HG02588 (cell line): Measurements from ENCODE around the gene MESP2.

ENCODE experiments used
- ATAC-seq: cut with Tn5 transposase; IDR thresholded peaks from one replicate; pipeline ENCODE4 v1.9.1; 2021; ENCODE audit warnings: mild to moderate bottlenecking, moderate library complexity; ENCODE audit not compliant: unreplicated experiment

Gene MESP2, protein sequence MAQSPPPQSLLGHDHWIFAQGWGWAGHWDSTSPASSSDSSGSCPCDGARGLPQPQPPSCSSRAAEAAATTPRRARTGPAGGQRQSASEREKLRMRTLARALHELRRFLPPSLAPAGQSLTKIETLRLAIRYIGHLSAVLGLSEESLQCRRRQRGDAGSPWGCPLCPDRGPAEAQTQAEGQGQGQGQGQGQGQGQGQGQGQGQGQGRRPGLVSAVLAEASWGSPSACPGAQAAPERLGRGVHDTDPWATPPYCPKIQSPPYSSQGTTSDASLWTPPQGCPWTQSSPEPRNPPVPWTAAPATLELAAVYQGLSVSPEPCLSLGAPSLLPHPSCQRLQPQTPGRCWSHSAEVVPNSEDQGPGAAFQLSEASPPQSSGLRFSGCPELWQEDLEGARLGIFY

DNA sequence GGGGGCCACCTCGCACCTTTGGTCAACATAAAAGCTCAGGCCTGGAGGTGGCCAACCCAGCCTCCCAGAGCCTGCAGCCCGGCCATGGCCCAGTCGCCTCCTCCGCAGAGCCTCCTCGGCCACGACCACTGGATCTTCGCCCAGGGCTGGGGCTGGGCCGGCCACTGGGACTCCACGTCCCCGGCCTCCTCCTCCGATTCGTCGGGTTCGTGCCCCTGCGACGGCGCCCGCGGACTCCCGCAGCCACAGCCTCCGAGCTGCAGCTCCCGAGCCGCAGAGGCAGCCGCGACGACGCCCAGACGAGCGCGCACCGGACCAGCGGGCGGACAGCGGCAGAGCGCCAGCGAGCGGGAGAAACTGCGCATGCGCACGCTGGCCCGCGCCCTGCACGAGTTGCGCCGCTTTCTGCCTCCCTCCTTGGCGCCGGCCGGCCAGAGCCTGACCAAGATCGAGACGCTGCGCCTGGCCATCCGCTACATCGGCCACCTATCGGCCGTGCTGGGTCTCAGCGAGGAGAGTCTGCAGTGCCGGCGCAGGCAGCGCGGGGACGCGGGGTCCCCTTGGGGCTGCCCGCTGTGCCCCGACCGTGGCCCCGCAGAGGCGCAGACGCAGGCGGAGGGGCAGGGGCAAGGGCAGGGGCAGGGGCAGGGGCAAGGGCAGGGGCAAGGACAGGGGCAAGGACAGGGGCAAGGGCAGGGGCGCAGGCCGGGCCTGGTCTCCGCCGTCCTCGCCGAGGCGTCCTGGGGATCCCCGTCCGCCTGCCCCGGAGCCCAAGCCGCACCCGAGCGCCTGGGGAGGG, at the start of gene MESP2:
TSS of gene MESP2 (plus strand) at position 59 of the 799 bp plus-strand sequence. CDS start at position 85, 26 bp downstream.
- ATAC-seq, result peak; percentile 68

DNA sequence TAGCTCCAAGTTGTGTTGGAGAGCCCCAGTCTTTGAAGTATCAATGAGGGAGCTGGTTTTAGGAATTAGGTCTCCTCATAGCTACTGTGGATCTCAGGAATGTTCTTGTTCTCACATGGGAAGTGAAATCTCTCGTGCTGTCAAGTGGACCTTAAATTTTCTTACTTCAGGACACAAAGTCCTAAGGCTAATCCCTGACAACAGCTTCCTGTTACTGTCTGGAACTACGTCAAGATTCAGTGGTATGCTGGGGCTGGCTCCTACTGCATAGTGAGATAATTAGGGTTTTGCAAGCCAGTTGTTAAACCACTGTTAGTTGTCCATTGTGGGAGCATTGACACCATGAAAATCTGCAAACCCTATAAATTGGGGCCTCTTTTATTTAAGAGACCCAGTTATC, 47.9 kb upstream of the MESP2 start:
- ATAC-seq, result no peak

DNA sequence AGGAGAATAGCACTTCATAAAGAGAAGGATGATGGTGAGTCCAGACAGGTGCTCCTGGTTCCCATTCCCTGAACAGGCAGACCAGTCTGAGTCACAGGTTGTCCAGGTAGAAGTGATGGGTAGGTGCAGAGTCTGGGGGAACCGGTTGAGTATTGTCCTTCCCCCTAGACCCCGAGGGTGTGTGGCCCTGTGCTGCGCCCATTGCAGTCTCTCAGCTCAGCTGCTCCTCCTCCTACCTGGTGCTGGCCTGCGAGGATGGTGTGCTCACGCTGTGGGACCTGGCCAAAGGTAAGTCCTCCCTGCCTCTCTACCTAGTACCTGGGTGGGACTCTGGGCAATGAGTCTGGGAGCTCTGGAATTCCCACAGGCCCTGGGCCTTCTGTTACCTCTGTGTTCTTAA, 44.9 kb upstream of the MESP2 start:
- no peak for ATAC-seq

DNA sequence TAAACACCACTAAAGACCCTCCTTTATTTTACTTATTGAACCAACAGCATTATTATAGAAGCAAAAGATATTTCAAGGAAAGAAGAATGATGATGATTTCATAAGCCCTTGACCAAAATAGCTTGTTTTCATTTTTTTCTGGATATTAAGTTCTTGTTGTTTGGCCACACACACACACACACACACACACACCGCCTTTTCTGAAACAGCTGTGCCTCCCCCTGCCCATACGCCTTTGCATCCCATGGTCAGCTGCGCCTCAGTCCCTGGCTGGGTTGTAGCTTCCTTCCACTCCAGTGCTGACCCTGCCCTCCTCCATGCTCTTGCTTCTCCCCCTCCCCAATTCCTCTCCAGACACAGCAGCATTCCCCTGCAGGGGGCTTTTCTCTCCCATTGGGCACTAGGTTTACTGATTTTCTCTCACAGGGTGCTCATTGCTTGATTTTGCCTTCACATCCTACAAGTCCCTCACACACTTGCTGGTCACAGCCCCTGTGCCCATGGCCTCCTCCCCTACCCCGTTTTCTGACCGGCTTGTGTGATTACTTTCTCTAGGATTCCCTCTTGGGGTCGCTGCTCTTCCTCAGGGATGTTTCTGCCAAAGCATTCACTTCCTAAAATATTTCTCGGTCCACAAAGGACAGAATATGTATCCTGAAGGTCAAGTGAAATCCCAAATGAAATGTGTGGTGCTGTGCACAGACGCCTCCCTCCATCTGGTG, 43.5 kb upstream of the MESP2 start:
- ATAC-seq, result no peak

DNA sequence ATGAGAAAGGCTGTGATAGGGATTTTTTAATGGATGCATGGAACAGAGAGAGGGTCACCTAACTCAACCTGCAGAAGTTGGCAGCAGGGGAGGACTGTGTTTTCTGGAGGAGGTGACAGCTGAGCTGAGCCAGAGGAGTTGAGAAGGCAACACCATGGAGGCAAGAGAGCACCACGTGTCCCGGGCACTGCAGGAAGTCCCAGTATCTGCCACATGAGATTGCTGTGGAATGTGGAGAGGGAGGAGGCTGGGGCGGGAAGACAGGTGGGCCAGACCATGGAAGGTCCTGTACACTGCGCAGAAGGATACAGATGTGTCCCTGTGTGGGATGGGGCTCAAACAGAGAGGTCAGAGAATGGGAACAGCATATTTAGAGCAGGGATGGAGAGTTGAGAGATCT, 40.4 kb upstream of the MESP2 start:
- no peak for ATAC-seq

DNA sequence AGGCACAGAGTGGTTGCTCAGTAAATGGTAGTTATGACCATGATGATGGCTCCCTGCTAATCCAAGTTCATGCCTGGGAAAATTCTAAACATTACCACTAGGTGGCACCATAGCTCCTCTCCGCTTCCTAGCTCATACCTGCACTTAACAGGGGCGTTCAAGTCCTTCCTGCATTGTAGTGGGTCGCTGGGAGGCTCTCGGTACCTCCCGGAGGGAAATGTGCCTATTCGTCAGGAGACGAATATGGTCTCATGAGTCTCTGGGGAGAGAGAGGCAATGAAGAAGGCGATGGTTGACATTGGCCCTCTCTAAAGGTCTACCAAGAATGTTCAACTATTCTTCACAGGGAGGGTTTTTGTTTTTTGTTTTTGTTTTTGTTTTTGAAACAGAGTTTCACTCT, 36.0 kb upstream of the MESP2 start:
- ATAC-seq, result no peak

DNA sequence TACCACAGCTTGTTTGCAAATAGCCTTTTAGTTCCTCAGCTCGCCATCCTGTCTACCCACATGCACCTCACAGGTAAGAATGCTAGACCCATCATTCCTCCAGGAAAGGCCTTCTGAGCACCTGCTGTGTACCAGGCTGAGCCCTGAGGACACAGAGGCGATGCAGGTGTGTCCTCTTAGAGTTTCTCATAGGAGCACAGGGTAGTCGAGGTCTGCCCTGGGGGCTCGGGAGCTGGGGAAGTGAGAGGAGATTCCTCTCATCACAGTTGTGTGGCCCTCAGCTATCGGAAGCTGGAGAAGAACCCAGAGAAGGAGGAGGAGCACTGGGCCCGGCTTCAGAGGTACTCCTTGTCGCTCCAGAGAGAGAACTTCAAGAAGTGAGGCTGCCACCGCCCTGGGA, 33.1 kb upstream of the MESP2 start:
- no peak for ATAC-seq

DNA sequence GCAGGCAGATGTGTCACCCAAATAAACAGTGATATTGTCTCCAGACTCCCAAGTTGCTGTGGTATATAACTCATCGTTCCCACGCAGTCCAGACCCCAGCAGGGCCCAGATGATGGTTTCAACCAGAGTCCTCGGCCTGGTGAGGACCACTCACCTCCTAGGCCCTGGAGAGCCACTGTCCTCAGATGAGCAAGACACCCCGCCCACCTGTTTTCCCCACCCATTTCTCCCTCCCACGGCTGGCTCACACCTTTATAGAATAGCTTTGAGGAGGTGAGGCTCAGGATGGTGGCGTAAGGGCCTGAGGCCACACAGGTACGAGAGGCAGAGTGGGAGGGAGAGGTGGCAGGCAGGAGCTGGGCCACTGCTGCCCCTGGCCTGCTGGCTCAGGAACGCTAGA, 32.5 kb upstream of the MESP2 start:
- ATAC-seq, result no peak

DNA sequence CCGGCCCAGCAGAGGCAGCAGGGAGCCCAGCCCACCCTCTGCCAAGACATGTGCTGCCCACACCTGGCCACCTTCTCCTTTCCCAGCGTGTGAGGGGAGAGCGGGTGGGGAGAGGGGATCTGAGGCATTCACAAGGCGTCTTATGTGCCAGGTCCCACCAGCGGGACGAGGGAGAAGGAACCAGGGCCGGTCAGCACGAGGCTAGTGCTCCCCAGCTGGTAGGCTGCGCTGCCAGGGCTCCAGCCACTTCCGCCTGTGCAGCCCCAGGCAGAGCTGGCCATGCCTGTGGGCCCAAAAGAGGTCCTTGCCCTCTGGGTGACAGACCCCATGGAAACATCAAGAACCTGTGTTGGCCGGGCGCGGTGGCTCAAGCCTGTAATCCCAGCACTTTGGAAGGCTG, 31.0 kb upstream of the MESP2 start:
- no peak for ATAC-seq

DNA sequence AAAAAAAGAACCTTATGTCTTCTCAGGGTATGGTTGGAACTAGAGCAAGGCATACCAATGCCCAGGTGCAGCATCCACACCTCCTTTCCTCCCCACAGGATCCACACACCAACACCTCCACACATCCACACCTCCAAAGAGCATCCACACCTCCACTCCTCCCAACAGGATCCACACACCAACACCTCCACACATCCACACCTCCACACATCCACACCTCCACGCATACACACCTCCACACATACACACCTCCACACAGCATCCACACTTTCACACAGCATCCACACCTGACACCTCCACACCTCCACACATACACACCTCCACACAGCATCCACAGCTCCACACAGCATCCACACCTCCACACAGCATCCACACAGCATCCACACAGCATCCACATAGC, 30.4 kb upstream of the MESP2 start:
- ATAC-seq, result no peak

DNA sequence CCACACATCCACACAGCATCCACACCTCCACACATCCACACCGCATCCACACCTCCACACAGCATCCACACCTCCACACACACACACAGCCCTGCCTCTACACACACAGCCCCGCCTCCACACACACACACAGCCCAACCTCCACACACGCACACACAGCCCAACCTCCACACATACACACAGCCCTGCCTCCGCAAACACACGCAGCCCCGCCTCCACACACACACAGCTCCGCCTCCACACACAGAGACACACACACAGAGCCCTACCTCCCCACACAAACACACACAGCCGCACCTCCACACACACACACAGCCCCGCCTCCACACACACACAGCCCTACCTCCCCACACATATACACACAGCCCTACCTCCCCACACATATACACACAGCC, 29.7 kb upstream of the MESP2 start:
- ATAC-seq, result no peak

DNA sequence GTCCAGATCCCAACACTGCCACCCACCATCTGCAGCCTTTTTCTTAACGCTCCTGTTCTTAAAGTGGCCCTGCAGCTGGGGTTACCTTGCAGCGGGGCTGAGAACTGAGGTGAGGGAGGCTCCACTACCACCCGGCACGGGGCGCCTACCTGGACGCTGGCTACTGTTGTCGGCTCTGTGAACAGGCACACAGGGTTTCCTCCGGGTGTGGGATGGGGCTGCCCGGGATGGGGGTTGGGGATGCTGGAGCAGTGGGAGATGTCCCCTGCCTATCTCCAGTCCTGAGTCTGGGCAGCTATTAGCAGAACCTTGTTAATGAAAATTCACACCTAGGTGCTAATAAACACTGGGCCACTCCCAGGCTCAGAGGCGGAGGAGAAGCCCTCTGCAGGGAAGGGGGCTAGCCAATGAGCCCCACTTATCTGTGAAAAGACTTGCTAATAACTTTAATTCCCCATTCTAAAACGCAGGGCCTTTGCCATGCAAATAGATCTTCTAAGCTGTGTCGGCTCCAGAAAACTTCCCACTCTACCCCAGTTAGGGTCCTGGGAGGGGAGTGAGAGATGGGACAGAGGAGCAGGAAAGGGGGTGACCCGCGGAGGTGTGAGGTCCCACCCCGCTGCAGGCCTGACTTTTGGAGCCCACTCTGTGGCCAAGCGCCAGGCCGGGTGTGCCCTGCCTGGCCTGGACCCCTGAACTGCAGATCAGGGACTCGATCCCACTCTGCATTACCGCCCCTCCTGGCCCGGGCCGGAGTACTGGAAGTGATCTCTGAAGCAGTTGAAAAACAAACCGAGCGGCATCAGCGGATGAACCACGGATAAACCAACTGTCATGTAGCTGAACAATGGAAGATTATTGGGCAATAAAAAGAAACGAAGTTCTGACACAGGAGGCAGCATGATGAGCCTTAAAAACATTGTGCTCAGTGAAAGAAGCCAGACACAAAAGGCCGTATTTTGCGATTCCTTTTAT, 28.1 kb upstream of the MESP2 start:
- ATAC-seq, result no peak

DNA sequence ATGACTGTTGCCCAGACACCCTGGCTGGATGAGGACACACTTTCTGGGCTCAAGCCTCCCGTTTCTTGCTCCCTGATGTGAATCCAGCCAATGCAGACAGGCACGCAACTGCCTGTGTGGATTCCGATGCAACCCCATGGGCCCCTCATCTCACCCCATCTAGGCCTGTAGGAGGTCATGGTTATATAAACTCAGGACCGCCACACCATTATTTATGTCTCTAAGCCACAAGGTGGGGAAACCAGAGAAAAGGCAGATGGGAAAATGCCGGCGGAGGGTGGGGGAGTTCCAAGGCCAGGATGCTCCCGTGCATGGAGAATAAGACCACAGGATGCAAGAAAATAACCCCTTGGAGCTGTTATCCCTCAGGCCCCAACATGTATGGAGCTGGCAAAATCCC, 27.1 kb upstream of the MESP2 start:
- ATAC-seq, result no peak

DNA sequence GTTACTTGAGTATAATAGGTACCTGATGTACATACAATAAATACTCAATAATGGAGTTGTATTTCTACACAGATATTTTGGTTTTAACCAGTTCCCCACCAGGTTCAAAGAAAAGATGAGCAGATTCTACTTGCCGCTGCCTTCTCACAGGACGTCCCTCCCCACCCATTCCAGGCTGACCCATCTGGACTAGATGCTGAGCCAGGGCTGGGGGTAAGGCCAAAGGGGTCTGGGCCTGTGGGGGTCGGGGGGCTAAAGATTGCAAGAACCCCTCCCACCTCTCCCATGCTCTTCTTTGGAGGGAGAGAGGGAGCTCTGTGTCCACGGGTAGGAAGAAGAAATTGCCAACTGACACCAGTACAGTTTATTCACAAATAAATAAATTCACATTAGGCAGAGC, 26.6 kb upstream of the MESP2 start:
- ATAC-seq, result no peak

DNA sequence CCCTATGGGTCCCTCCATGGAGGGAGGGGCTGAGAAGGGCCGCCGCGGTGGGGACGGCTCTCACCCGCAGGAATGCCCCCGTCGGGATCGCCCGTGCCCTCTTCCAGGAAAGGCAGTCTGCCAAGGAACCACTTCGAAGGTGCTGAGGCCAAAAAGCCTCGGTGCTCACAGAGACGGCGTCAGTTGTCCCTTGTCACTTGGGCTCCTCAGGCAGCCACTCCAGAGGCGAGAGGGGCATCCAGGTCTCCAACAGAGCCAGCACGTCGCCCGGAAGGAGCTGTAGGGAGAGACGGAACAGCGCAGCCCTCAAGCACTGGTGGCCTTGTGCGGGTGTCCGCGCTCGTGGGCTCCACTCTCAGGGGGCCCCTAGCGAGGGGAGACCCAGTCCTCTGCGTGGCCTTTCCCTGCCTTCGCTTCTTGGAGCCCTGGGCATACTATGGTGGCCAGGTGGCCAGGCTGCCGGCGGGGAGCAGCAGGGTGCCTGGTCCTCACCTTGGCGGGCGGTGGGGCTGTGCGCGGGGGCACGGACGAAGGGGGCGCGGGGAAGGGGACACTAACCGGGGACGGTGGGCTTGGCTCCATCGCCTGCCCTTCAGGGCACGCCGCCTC, 26.1 kb upstream of the MESP2 start:
- no peak for ATAC-seq

DNA sequence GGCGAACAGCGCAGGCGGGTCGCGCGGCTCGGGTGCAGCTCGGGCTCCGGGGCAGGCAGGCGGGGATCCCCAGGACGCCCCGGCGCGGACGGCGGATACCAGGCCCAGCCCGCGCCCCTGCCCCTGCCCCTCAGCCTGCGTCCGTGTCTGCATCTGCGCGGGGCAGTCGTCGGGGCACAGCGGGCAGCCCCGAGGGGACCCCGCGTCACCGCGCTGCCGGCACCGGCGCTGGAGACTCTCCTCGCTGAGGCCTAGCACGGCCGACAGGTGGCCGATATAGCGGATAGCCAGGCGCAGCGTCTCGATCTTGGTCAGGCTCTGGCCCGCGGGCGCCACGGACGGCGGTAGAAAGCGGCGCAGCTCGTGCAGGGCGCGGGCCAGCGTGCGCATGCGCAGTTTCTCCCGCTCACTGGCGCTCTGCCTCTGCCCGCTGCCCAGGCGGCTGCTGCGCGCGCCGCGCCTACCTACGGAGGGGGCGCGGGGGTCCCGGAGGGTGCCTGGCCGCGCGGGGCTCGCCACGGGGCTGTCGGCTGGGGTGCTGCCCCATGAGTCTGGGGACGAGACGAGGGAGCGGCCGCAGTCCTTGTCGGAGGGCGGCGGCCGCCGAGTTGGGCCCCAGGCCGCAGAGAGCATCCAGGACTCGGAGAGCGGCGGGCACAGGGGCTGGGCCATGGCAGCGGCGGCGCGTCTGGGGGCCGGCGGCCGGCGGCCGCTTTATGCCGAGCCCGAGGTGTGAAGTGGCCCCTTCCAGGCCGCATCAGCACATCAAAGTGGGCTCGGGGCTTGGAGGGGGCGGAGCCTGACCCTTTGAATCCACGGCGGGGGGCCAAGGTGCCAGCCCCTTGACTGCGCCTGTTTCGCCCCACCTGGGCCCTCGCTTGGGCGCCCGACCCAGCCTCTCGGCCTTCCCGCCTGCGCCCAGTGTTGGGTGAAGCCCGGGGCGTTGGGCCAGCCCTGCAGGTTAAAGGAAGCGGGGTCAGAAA, 25.3 kb upstream of the MESP2 start, which contains the start of gene MESP1:
TSS of gene MESP1 (minus strand) at position 690 of the 983 bp plus-strand sequence. CDS start at position 672, 18 bp downstream.
- peak; percentile 94 for ATAC-seq

DNA sequence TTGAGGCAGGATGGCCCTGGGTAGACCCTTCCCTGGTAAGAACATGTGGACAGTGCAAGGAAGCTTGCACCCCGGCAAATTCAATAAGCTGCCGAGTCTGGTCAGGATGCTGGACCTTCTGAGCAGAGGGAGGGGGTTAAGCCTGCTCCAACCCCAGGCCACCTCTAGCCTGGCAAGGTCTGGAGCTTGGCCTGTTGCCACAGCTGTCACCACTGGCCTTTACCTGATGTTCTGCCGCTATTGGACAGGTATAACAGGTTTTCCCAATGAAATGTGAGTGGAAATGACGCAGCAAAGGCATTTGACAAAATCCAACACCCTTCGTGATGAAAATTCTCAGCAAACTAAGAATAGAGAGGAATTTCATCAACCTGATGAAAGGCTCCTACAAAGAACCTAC, 24.4 kb upstream of the MESP2 start:
- no peak for ATAC-seq

DNA sequence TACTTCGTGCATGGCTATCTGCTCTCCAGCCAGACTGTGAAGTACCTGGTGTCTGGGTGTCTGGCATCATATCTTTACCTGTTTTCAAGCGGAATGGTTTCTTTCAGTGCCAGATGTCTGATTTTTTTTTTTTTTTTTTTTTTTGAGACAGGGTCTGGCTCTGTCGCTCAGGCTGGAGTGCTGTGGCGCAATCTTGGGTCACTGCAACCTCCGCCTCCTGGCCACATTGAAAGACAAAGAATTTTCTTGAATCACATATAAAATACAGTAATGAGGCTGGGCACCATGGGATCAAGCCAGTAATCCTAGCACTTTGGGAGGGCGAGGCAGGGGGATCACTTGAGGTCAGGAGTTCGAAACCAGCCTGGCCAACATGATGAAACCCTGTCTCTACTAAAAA, 22.3 kb upstream of the MESP2 start:
- no peak for ATAC-seq
